GM12875 (cell line): ENCODE measurements around the gene NLGN4Y.

ENCODE experiments used
- H3K4me3 ChIP-seq: one replicate; pipeline ENCODE4 v1.5.1; 2011; ENCODE audit warnings: low read depth, low read length, control low read depth
- TF ChIP-seq, protein P1 (sequence below): IDR thresholded peaks from 2 replicates; pipeline ENCODE4 v1.5.1; 2011; ENCODE audit warnings: low read depth, mild to moderate bottlenecking, control low read depth, inconsistent platforms, low read length, moderate library complexity, borderline replicate concordance; ENCODE audit not compliant: insufficient read depth

NLGN4Y gene

DNA sequence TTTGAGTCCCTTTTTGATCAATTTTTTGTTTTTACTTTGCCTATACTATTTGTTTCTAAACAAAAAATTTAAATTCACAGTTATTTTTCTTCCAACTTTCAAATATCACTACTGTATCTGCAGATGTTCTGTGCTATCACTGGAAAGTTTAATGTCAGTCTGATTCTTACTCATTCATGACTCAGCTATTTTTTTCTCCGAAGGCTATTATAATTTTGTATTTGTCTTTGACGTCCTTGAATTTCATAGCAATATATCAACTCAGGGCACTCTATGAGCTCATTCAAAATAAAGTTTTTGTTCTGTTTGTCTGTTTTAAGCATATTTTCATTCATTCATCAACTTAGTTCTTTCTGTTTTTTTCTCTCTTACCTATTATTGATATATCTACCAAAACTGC is 273.7 kb downstream of the NLGN4Y start:
- no peak overlapping the region for H3K4me3 ChIP-seq
- TF ChIP-seq, protein P1, sequence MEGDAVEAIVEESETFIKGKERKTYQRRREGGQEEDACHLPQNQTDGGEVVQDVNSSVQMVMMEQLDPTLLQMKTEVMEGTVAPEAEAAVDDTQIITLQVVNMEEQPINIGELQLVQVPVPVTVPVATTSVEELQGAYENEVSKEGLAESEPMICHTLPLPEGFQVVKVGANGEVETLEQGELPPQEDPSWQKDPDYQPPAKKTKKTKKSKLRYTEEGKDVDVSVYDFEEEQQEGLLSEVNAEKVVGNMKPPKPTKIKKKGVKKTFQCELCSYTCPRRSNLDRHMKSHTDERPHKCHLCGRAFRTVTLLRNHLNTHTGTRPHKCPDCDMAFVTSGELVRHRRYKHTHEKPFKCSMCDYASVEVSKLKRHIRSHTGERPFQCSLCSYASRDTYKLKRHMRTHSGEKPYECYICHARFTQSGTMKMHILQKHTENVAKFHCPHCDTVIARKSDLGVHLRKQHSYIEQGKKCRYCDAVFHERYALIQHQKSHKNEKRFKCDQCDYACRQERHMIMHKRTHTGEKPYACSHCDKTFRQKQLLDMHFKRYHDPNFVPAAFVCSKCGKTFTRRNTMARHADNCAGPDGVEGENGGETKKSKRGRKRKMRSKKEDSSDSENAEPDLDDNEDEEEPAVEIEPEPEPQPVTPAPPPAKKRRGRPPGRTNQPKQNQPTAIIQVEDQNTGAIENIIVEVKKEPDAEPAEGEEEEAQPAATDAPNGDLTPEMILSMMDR = no peak

DNA sequence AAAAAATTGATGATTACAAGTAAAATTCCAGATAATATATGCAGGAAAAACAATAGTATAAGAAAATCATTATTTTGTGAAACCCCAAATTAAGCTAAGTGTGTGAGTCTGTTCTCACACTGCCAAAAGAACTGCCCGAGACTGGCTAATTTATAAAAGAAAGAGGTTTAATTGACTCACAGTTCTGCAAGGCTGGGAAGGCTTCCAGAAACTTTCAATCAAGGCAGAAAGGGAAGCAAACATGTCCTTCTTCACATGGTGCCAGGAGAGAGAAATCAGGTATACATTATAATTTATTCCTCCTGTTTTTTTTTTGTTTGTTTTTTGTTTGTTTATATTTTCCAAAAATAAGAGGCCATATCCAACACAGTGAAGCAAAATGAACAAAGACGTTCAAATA is 276.8 kb downstream of the NLGN4Y start:
- TF ChIP-seq, protein P1 = no peak
- no peak overlapping the region for H3K4me3 ChIP-seq

DNA sequence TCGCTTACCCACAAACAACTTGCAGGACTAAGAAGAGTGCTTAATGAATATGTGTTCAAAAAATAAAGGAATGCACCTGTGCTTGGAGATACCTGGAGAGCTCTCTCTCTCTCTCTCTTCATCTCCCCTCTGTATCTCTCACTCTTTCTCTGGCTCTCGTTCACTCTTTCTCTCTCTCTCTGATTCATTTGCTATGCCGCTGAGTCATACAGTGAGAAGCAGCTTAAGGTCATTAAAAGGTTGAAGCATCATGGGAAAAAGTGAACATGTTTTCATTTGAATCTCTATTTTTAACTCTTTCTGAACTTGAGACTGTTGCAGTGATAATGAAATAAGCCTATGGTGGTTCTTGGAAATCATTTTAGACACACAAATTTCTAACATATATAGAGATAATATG is 277.8 kb downstream of the NLGN4Y start:
- TF ChIP-seq, protein P1 = no peak
- no peak overlapping the region for H3K4me3 ChIP-seq

DNA sequence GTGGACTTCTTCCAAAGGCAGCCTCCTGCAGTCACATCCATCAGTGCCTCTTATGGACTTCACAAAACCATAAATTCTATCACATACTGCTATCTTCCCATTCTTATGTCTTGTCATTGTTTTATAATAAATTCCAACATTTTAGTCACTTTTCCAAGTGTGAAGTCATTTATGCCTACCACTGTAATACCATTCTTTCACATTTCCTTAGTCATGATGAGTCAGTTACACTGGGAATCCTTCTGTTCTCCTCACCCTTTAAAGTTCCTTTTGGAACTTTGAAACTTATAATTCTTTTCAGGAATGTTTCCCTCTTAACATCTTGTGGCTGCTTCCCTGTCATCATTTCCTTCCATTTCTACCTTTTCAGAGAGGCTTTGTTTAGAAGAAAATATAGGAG is 279.7 kb downstream of the NLGN4Y start:
- TF ChIP-seq, protein P1 = no peak
- no peak overlapping the region for H3K4me3 ChIP-seq

DNA sequence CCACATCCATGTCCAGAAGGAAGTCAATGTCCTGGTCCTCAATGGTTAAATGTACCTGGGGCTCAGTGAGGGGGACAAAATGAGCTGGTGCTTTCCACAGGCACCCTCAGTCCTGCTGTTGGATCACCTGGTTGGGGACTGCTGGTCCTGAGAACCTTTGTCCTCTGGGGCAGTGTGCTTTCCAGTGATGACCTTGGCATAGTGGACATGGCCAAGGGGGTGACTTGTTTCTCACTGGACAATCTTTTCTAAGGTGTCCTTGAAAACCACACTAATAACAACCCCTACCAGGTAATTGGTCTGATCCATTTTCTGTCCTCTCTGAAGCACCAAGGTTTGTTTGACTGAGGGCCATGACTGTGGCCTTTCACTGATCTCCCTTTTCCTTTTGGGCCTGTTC is 294.1 kb downstream of the NLGN4Y start:
- TF ChIP-seq, protein P1 = no peak
- no peak overlapping the region for H3K4me3 ChIP-seq

DNA sequence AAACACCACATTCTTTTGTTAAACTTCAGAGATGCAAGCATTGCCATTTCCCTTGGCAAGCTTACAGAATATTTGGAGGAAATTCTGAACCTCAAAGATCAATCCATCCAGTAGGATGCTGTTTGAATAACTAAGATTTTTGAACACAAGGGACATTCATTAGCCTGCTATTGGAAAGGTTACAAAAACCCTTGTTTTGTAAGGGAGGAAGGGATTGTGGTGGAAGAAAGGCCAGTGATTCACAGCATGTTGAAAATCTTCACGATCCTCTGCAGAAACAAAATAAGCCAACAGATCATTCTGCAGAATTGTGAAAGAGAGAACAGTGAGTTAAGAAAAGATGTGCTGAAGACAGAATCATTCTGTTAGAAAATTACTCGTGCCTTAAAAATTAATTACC is 297.9 kb downstream of the NLGN4Y start:
- TF ChIP-seq, protein P1 = no peak
- no peak overlapping the region for H3K4me3 ChIP-seq

DNA sequence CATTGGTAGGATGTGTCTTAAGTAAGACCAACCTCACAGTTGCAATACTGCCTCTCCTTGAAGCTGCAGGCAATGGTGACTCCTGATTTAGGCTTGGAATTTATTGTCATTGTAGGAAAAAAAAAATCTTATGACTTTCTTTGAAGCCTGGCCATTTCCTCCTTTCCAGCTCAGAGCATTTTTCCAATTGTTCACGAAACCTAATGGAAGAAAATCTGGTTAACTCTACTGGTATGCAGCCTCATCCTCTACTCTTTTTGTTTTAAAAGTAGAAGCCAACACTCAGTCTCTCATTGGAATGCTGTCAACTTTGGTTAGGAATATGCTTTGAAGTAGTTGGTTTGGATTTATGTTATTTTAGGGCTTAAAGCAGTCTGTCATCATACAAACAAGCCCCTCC is 298.6 kb downstream of the NLGN4Y start:
- no peak overlapping the region for H3K4me3 ChIP-seq
- TF ChIP-seq, protein P1 = no peak
